ENCODE measurements around the gene PRAMEF5. TPM values are rescaled to one million over a fixed set of nuclear protein-coding genes. Genes with fewer than 3 reads are reported as not detected.
"Not testable (repeated sequence)": the region's sequence is repeated elsewhere in the genome, so short reads cannot be mapped to it uniquely, and the experiment has no call there.

Gene PRAMEF5
- total and polyA plus RNA-seq, 9 donors: not detected

GRCh38 chr1:13265124-13265523 lies 11.1 kb downstream of the PRAMEF5 start:
- H3K27ac ChIP-seq (ENCODE audit: low read length); H3K27me3 ChIP-seq (ENCODE audit: control insufficient read depth, insufficient read depth, low read length); H3K36me3 ChIP-seq (ENCODE audit: control insufficient read depth, insufficient read depth, low read length); H3K4me3 ChIP-seq (ENCODE audit: low read length); H3K9me3 ChIP-seq (replicated peaks; ENCODE audit: control insufficient read depth, low read depth, low read length); H3K4me1 ChIP-seq (ENCODE audit: control insufficient read depth, insufficient read depth, low read length); DNase-seq: not testable (repeated sequence)
- no CpG with 5 or more reads among the region's 3 CpGs for WGBS (ENCODE audit: insufficient coverage)

GRCh38 chr1:13277016-13277415 lies 23.0 kb downstream of the PRAMEF5 start:
- WGBS (ENCODE audit: insufficient coverage): no CpG with 5 or more reads among the region's 6 CpGs
- H3K4me1 ChIP-seq (ENCODE audit: control insufficient read depth, insufficient read depth, low read length); H3K9me3 ChIP-seq (replicated peaks; ENCODE audit: control insufficient read depth, low read depth, low read length); H3K27ac ChIP-seq (ENCODE audit: low read length); H3K27me3 ChIP-seq (ENCODE audit: control insufficient read depth, insufficient read depth, low read length); H3K36me3 ChIP-seq (ENCODE audit: control insufficient read depth, insufficient read depth, low read length); H3K4me3 ChIP-seq (ENCODE audit: low read length); DNase-seq: not testable (repeated sequence)

- H3K36me3 ChIP-seq (ENCODE audit: control insufficient read depth, insufficient read depth, low read length); H3K27ac ChIP-seq (ENCODE audit: low read length); H3K9me3 ChIP-seq (replicated peaks; ENCODE audit: control insufficient read depth, low read depth, low read length); H3K4me3 ChIP-seq (ENCODE audit: low read length); DNase-seq; H3K4me1 ChIP-seq (ENCODE audit: control insufficient read depth, insufficient read depth, low read length); H3K27me3 ChIP-seq (ENCODE audit: control insufficient read depth, insufficient read depth, low read length): not testable (repeated sequence)
- 60% methylated on average over 1 of the region's 3 CpGs for WGBS (ENCODE audit: insufficient coverage)
Measured at GRCh38 chr1:13279617-13280016, 25.6 kb downstream of the PRAMEF5 start.

GRCh38 chr1:13285037-13285436 lies 31.0 kb downstream of the PRAMEF5 start, which contains the start of gene PRAMEF8:
Gene PRAMEF8, minus strand, starts transcription at chr1:13285137. Its CDS starts 1,046 bp downstream, at chr1:13284091.
- not testable (repeated sequence) for H3K27me3 ChIP-seq (ENCODE audit: control insufficient read depth, insufficient read depth, low read length); DNase-seq; H3K4me3 ChIP-seq (ENCODE audit: low read length); H3K27ac ChIP-seq (ENCODE audit: low read length); H3K9me3 ChIP-seq (replicated peaks; ENCODE audit: control insufficient read depth, low read depth, low read length); H3K36me3 ChIP-seq (ENCODE audit: control insufficient read depth, insufficient read depth, low read length); H3K4me1 ChIP-seq (ENCODE audit: control insufficient read depth, insufficient read depth, low read length)
- no CpG with 5 or more reads among the region's 1 CpG for WGBS (ENCODE audit: insufficient coverage)

GRCh38 chr1:13289030-13289429 lies 35.0 kb downstream of the PRAMEF5 start:
- H3K4me3 ChIP-seq (ENCODE audit: low read length); H3K4me1 ChIP-seq (ENCODE audit: control insufficient read depth, insufficient read depth, low read length); DNase-seq; H3K36me3 ChIP-seq (ENCODE audit: control insufficient read depth, insufficient read depth, low read length); H3K27ac ChIP-seq (ENCODE audit: low read length); H3K27me3 ChIP-seq (ENCODE audit: control insufficient read depth, insufficient read depth, low read length); H3K9me3 ChIP-seq (replicated peaks; ENCODE audit: control insufficient read depth, low read depth, low read length): not testable (repeated sequence)
- WGBS (ENCODE audit: insufficient coverage): no CpG with 5 or more reads among the region's 3 CpGs

GRCh38 chr1:13297216-13297931 lies 43.4 kb downstream of the PRAMEF5 start:
- WGBS (ENCODE audit: insufficient coverage): no CpG with 5 or more reads among the region's 5 CpGs
- not testable (repeated sequence) for H3K36me3 ChIP-seq (ENCODE audit: control insufficient read depth, insufficient read depth, low read length); H3K27me3 ChIP-seq (ENCODE audit: control insufficient read depth, insufficient read depth, low read length); H3K9me3 ChIP-seq (replicated peaks; ENCODE audit: control insufficient read depth, low read depth, low read length); DNase-seq; H3K27ac ChIP-seq (ENCODE audit: low read length); H3K4me3 ChIP-seq (ENCODE audit: low read length); H3K4me1 ChIP-seq (ENCODE audit: control insufficient read depth, insufficient read depth, low read length)

GRCh38 chr1:13298699-13299098 lies 44.7 kb downstream of the PRAMEF5 start:
- not testable (repeated sequence) for H3K27me3 ChIP-seq (ENCODE audit: control insufficient read depth, insufficient read depth, low read length); H3K4me1 ChIP-seq (ENCODE audit: control insufficient read depth, insufficient read depth, low read length); DNase-seq; H3K9me3 ChIP-seq (replicated peaks; ENCODE audit: control insufficient read depth, low read depth, low read length); H3K27ac ChIP-seq (ENCODE audit: low read length); H3K4me3 ChIP-seq (ENCODE audit: low read length); H3K36me3 ChIP-seq (ENCODE audit: control insufficient read depth, insufficient read depth, low read length)
- 80% methylated on average over 1 of the region's 27 CpGs for WGBS (ENCODE audit: insufficient coverage)

- H3K27me3 ChIP-seq (ENCODE audit: control insufficient read depth, insufficient read depth, low read length); DNase-seq; H3K36me3 ChIP-seq (ENCODE audit: control insufficient read depth, insufficient read depth, low read length); H3K9me3 ChIP-seq (replicated peaks; ENCODE audit: control insufficient read depth, low read depth, low read length); H3K4me1 ChIP-seq (ENCODE audit: control insufficient read depth, insufficient read depth, low read length); H3K27ac ChIP-seq (ENCODE audit: low read length); H3K4me3 ChIP-seq (ENCODE audit: low read length): not testable (repeated sequence)
Measured at GRCh38 chr1:13302197-13302596, 48.2 kb downstream of the PRAMEF5 start.

GRCh38 chr1:13303239-13303638 lies 49.2 kb downstream of the PRAMEF5 start, which contains the start of gene PRAMEF33:
Gene PRAMEF33, plus strand, starts transcription at chr1:13303539. Its CDS starts 2,416 bp downstream, at chr1:13305955.
- not testable (repeated sequence) for H3K9me3 ChIP-seq (replicated peaks; ENCODE audit: control insufficient read depth, low read depth, low read length); H3K36me3 ChIP-seq (ENCODE audit: control insufficient read depth, insufficient read depth, low read length); H3K4me3 ChIP-seq (ENCODE audit: low read length); H3K27me3 ChIP-seq (ENCODE audit: control insufficient read depth, insufficient read depth, low read length); H3K27ac ChIP-seq (ENCODE audit: low read length); H3K4me1 ChIP-seq (ENCODE audit: control insufficient read depth, insufficient read depth, low read length); DNase-seq
- no CpG with 5 or more reads among the region's 1 CpG for WGBS (ENCODE audit: insufficient coverage)
